OCI-LY1 (cell line): ENCODE measurements around the gene BRD4.

Experiments
- H2AFZ ChIP-seq: fragments of 200-600 bp; sonication (generic), shearing (Covaris generic); 2 replicates; pipeline ENCODE4 v1.6.0; 2014; ENCODE audit warnings: antibody characterized with exemption, mild to moderate bottlenecking, low read length
- H3F3A ChIP-seq: fragments of 200-600 bp; sonication (generic), shearing (Covaris generic); 2 replicates; pipeline ENCODE4 v1.6.0; 2014; ENCODE audit warnings: mild to moderate bottlenecking, antibody characterized with exemption, low read length, moderate library complexity; ENCODE audit not compliant: insufficient read depth
- H3K27ac ChIP-seq: fragments of 200-600 bp; sonication (generic); 2 replicates; pipeline ENCODE4 v1.5.1; 2014; ENCODE audit warnings: low read length, mixed run types, mild to moderate bottlenecking, low read depth; ENCODE audit not compliant: poor library complexity, severe bottlenecking
- H3K27me3 ChIP-seq: fragments of 200-600 bp; sonication (generic); 2 replicates; pipeline ENCODE4 v1.6.0; 2014; ENCODE audit warnings: antibody characterized with exemption, mild to moderate bottlenecking, low read length, moderate library complexity; ENCODE audit not compliant: insufficient read depth
- H3K36me3 ChIP-seq: fragments of 200-600 bp; sonication (generic); 2 replicates; pipeline ENCODE4 v1.6.1; 2014; ENCODE audit warnings: mild to moderate bottlenecking, antibody characterized with exemption, low read length, moderate library complexity, mixed read lengths; ENCODE audit not compliant: insufficient read depth
- H3K4me1 ChIP-seq: fragments of 200-600 bp; sonication (generic); 2 replicates; pipeline ENCODE4 v1.5.1; 2014; ENCODE audit warnings: mild to moderate bottlenecking, low read length, moderate library complexity; ENCODE audit not compliant: insufficient read depth, severe bottlenecking
- H3K4me2 ChIP-seq: fragments of 200-600 bp; sonication (generic), shearing (Covaris generic); 2 replicates; pipeline ENCODE4 v1.6.1; 2014; ENCODE audit warnings: low read length
- H3K4me3 ChIP-seq: fragments of 200-600 bp; sonication (generic); 2 replicates; pipeline ENCODE4 v1.5.1; 2014; ENCODE audit warnings: low read length, low read depth, mild to moderate bottlenecking, mixed read lengths; ENCODE audit not compliant: poor library complexity, severe bottlenecking
- H3K79me2 ChIP-seq: fragments of 200-600 bp; shearing (Covaris generic); 2 replicates; pipeline ENCODE4 v1.6.1; 2016; ENCODE audit warnings: mixed run types, low read length, mixed read lengths; ENCODE audit not compliant: insufficient read depth
- H3K9ac ChIP-seq: fragments of 200-600 bp; sonication (generic), shearing (Covaris generic); 2 replicates; pipeline ENCODE4 v1.6.1; 2014; ENCODE audit warnings: mild to moderate bottlenecking, low read length, mixed read lengths
- H3K9me2 ChIP-seq: fragments of 200-600 bp; sonication (generic), shearing (Covaris generic); 2 replicates; pipeline ENCODE4 v1.6.1; 2014; ENCODE audit warnings: low read depth, mild to moderate bottlenecking, low read length, mixed read lengths
- H3K9me3 ChIP-seq: fragments of 200-600 bp; shearing (Covaris generic); 2 replicates; pipeline ENCODE4 v1.6.1; 2014; ENCODE audit warnings: low read length, mixed read lengths
- H4K20me1 ChIP-seq: fragments of 200-600 bp; sonication (generic), shearing (Covaris generic); 2 replicates; pipeline ENCODE4 v1.6.0; 2016; ENCODE audit warnings: mild to moderate bottlenecking, low read length; ENCODE audit not compliant: insufficient read depth
- EZH2 ChIP-seq: fragments of 200-600 bp; sonication (generic), shearing (Covaris generic); IDR thresholded peaks from 2 replicates; pipeline ENCODE4 v1.8.0; 2017; ENCODE audit warnings: borderline replicate concordance, mixed run types, mild to moderate bottlenecking, antibody characterized with exemption, low read length, moderate library complexity, mixed read lengths
- TF ChIP-seq, protein P1 (sequence below): fragments of 200-600 bp; sonication (generic), shearing (Covaris generic); IDR thresholded peaks from 2 replicates; pipeline ENCODE4 v1.5.1; 2017; ENCODE audit warnings: mild to moderate bottlenecking, antibody characterized with exemption, low read length, moderate library complexity, mixed read lengths

The BRD4 gene

DNA sequence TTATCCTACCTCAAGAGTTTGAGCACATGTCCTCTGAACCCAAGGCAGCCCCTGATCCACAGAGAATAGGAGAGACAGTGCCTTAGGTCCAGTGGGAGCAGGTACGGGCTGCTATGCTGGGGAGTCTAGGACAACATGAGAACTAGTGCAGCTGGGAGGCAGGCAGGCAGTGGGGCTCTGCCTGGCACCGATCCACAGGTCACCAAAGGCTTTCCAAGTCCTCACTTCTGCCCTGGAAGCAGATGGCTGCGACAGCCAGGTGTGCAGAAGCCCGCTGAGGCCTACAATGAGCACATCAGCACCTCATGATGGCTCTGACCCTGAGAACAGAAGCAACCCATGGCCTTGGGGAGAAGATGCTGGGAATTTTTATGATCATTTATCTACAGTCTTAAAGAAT is 70.3 kb downstream of the BRD4 start:
- H3K4me1 ChIP-seq = no peaks in the 10 kb centered on the region
- no peaks in the 10 kb centered on the region for H3K9me3 ChIP-seq
- H3K9ac ChIP-seq = no peak overlapping the region
- TF ChIP-seq EZH2 = no peak
- TF ChIP-seq, protein P1, sequence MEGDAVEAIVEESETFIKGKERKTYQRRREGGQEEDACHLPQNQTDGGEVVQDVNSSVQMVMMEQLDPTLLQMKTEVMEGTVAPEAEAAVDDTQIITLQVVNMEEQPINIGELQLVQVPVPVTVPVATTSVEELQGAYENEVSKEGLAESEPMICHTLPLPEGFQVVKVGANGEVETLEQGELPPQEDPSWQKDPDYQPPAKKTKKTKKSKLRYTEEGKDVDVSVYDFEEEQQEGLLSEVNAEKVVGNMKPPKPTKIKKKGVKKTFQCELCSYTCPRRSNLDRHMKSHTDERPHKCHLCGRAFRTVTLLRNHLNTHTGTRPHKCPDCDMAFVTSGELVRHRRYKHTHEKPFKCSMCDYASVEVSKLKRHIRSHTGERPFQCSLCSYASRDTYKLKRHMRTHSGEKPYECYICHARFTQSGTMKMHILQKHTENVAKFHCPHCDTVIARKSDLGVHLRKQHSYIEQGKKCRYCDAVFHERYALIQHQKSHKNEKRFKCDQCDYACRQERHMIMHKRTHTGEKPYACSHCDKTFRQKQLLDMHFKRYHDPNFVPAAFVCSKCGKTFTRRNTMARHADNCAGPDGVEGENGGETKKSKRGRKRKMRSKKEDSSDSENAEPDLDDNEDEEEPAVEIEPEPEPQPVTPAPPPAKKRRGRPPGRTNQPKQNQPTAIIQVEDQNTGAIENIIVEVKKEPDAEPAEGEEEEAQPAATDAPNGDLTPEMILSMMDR = no peak
- H3K9me2 ChIP-seq = no peaks in the 10 kb centered on the region
- H3K27me3 ChIP-seq = no peaks in the 10 kb centered on the region
- H3K36me3 ChIP-seq = peaks cover 95% of the 10 kb centered on the region
- no peak overlapping the region for H3K4me2 ChIP-seq
- H4K20me1 ChIP-seq = no peaks in the 10 kb centered on the region
- no peaks in the 10 kb centered on the region for H3K79me2 ChIP-seq
- H2AFZ ChIP-seq = no peak overlapping the region
- no peak overlapping the region for H3K4me3 ChIP-seq
- H3F3A ChIP-seq = no peaks in the 10 kb centered on the region
- H3K27ac ChIP-seq = no peak overlapping the region

DNA sequence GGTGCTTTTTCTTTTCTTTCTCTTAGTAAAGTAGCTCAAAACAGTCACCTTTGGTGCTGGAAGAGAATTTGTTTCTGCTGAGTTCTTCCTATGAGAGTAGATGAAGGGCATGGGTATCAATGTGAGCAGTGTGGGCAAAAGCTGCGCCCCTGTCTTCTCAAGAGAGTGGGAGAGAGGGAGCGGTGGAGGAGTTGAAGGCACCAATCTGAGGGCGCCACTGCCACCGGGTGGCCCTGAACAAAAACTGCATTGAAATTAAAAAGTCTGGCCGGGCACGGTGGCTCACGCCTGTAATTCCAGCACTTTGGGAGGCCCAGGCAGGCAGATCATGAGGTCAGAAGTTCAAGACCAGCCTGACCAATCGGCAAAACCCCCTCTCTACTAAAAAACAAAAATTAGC is 71.4 kb downstream of the BRD4 start:
- no peak overlapping the region for H3K27ac ChIP-seq
- H3K36me3 ChIP-seq = peaks cover 95% of the 10 kb centered on the region
- TF ChIP-seq, protein P1 = peak; percentile 50
- no peak for TF ChIP-seq EZH2
- no peaks in the 10 kb centered on the region for H3K27me3 ChIP-seq
- H3K9me2 ChIP-seq = no peaks in the 10 kb centered on the region
- H3K4me3 ChIP-seq = no peak overlapping the region
- H3K79me2 ChIP-seq = no peaks in the 10 kb centered on the region
- H3K4me1 ChIP-seq = no peaks in the 10 kb centered on the region
- H2AFZ ChIP-seq = no peak overlapping the region
- no peak overlapping the region for H3K9ac ChIP-seq
- no peaks in the 10 kb centered on the region for H3K9me3 ChIP-seq
- H3K4me2 ChIP-seq = no peak overlapping the region
- H4K20me1 ChIP-seq = no peaks in the 10 kb centered on the region
- H3F3A ChIP-seq = no peaks in the 10 kb centered on the region

DNA sequence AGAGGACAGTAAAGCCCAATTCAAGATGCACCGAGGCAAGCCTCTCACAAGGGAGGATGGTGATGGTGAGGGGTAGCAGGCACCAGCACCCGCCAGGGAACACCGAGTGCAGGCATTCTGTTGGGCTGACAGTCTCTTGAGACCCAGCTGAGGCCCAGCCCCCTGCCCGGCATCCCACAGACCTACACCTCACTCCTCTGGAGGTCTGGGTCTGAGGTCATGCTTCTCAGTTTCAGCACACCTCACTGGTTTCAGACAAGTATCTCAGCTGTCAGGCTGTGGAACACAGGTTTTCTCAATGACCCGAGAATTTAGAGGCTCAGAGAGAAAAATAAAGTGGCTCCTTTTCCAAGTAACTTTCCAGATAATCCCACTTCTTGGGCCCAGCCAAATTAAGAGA is 72.4 kb downstream of the BRD4 start:
- H4K20me1 ChIP-seq = no peaks in the 10 kb centered on the region
- TF ChIP-seq, protein P1 = no peak
- TF ChIP-seq EZH2 = no peak
- H3K9me3 ChIP-seq = no peaks in the 10 kb centered on the region
- no peak overlapping the region for H3K9ac ChIP-seq
- H3K79me2 ChIP-seq = no peaks in the 10 kb centered on the region
- H3K4me3 ChIP-seq = no peak overlapping the region
- H3K9me2 ChIP-seq = no peaks in the 10 kb centered on the region
- no peaks in the 10 kb centered on the region for H3K4me1 ChIP-seq
- peaks cover 96% of the 10 kb centered on the region for H3K36me3 ChIP-seq
- no peaks in the 10 kb centered on the region for H3F3A ChIP-seq
- H3K27ac ChIP-seq = no peak overlapping the region
- no peak overlapping the region for H3K4me2 ChIP-seq
- no peaks in the 10 kb centered on the region for H3K27me3 ChIP-seq
- no peak overlapping the region for H2AFZ ChIP-seq
